H1 (cell line): Measurements from ENCODE around the gene TMEM25. TPM values are rescaled to one million over a fixed set of nuclear protein-coding genes. Genes with fewer than 3 reads are reported as not detected.

ENCODE experiments used
- CHD2 ChIP-seq: IDR thresholded peaks from 2 replicates; pipeline ENCODE4 v1.6.1; 2012; ENCODE audit warnings: low read length, improper control_type of control experiment
- polyA plus RNA-seq, 7 experiments: library from polyadenylated mRNA; depleted of rRNA in 3 of 7; stranded (reverse) in 5 of 7; unstranded in 2 of 7; fragments of >200 nt in 5 of 7; fragments of 200-250 nt in 2 of 7; gene quantifications; 1 replicate in 5 of 7; 2 replicates in 1 of 7; 4 replicates in 1 of 7; pipeline versions ENCODE4 v1.2.1 to v1.2.3, GENCODE V29; 2011 to 2013; ENCODE audit warnings: missing spikeins in 2 of 7, mixed read lengths in 2 of 7
- total RNA-seq: library from RNA; stranded (reverse); fragmentation: NEBNext Ultra II Directional; extraction: Animal tissue kit (Norgen Biotek cat#: 25700); gene quantifications from 2 replicates; pipeline ENCODE4 v1.2.1, GENCODE V29; 2021

Gene TMEM25
- total and polyA plus RNA-seq, 2 of the 8 experiments (the other 6 are each of a cell fraction or from before 2014, with no cell fraction given), result 18.3 to 26.8 TPM

- TF ChIP-seq CHD2, result no peak
These were observed 6.6 kb upstream of the TMEM25 start (continued) for GRCh38 chr11:118524356-118524755.
